ENCODE results near the gene NOP14. TPM values are rescaled to one million over a fixed set of nuclear protein-coding genes. Genes with fewer than 3 reads are reported as not detected.
A peak's percentile ranks its signal among the peaks of the same experiment; 100 is the strongest.

Gene NOP14
- total RNA-seq, 1 donor from 2014 or later, result 28.5 TPM

- H3K9me3 Mint-ChIP-seq, result no peaks in the 10 kb centered on the region
- H3K36me3 Mint-ChIP-seq, result peaks cover 8% of the 10 kb centered on the region
- DNase-seq (ENCODE audit: low spot score in 2 of 2, unreplicated experiment in 2 of 2), result peak; percentile 35 to 59
- peak overlapping the region; percentile 80 for H3K4me3 Mint-ChIP-seq
- H3K27ac Mint-ChIP-seq, result no peak overlapping the region
- H3K27me3 Mint-ChIP-seq (ENCODE audit: low read depth), result no peaks in the 10 kb centered on the region
- peaks cover 29% of the 10 kb centered on the region for H3K4me1 Mint-ChIP-seq
- no peak for TF ChIP-seq CTCF (IDR thresholded peaks at IDR 0.05; ENCODE audit: unreplicated experiment)
Observed at GRCh38 chr4:2934077-2934812, 29.0 kb downstream of the NOP14 start.

DNA sequence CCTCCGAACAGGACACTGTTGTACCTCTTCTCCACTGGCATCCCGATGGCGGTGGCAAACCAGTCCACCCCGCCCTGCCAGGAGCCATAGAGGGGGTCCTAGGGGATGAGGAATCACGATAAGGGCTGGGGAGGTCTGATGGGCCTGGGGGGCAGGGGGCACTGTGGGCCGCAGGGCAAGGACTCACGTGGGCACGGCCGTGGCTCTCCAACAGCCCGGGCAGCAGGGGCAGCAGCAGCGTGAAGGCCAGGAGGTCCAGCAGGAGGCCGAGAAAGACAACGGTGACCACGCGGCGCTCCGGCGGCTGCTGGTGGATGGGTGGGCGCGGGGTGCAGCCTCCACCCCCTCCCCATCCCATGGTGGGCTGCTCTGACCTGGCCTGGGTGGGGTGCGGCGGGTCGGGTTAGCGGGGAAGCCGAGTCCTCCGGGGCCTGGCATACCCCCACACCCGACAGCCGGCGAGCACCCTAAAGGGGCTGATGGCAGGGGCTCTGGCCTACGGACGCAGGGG, 29.6 kb downstream of the NOP14 start:
- peak overlapping the region; percentile 90 for H3K27ac Mint-ChIP-seq
- no peaks in the 10 kb centered on the region for H3K9me3 Mint-ChIP-seq
- no peaks in the 10 kb centered on the region for H3K27me3 Mint-ChIP-seq (ENCODE audit: low read depth)
- peak overlapping the region; percentile 80 for H3K4me3 Mint-ChIP-seq
- peaks cover 29% of the 10 kb centered on the region for H3K4me1 Mint-ChIP-seq
- peak in 1 of 2 experiments; percentile 20 for DNase-seq (ENCODE audit: low spot score in 2 of 2, unreplicated experiment in 2 of 2)
- TF ChIP-seq CTCF (IDR thresholded peaks at IDR 0.05; ENCODE audit: unreplicated experiment), result no peak
- peaks cover 7% of the 10 kb centered on the region for H3K36me3 Mint-ChIP-seq

GRCh38 chr4:2932951-2933565, 30.1 kb downstream of the NOP14 start:
- no peak for TF ChIP-seq CTCF (IDR thresholded peaks at IDR 0.05; ENCODE audit: unreplicated experiment)
- H3K27ac Mint-ChIP-seq, result peak overlapping the region; percentile 90
- peak in 1 of 2 experiments; percentile 15 for DNase-seq (ENCODE audit: low spot score in 2 of 2, unreplicated experiment in 2 of 2)
- H3K4me1 Mint-ChIP-seq, result peaks cover 29% of the 10 kb centered on the region
- H3K27me3 Mint-ChIP-seq (ENCODE audit: low read depth), result no peaks in the 10 kb centered on the region
- H3K36me3 Mint-ChIP-seq, result peaks cover 11% of the 10 kb centered on the region
- peak overlapping the region; percentile 80 for H3K4me3 Mint-ChIP-seq
- no peaks in the 10 kb centered on the region for H3K9me3 Mint-ChIP-seq

DNA sequence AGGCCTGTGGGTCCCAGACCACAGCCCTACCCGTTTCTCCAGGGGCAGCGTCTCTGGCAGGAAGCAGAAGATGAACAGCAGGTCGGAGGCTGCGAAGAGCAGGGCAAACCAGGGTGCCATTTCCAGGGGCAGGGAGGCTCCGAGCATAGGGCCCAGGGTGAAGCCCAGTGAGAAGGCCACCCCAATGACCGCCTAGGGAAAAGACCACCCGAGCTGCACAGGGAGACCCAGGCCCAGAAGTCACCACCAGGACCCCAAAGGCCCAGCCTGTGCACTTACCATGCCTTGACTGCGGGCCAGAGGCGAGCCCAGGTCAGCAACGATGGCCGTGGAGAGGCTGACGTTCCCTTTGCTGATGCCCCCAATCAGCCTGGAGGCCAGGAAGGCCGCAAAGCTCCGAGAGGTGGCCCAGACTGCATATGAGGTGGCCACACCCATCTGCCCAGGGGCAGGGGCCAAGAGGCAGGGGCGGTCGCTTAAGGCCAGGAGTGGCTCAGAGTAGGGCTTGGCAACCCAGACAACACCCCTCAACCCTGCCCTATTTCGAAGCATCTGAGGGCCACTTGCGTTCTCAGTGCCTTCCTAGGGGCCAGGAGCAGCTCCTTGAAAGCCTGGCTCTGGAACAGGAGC, 30.8 kb downstream of the NOP14 start:
- H3K36me3 Mint-ChIP-seq, result peaks cover 15% of the 10 kb centered on the region
- no peak for TF ChIP-seq CTCF (IDR thresholded peaks at IDR 0.05; ENCODE audit: unreplicated experiment)
- peak overlapping the region; percentile 80 for H3K4me3 Mint-ChIP-seq
- no peak for DNase-seq (ENCODE audit: low spot score in 2 of 2, unreplicated experiment in 2 of 2)
- H3K27me3 Mint-ChIP-seq (ENCODE audit: low read depth), result no peaks in the 10 kb centered on the region
- no peaks in the 10 kb centered on the region for H3K9me3 Mint-ChIP-seq
- peak overlapping the region; percentile 25 for H3K27ac Mint-ChIP-seq
- peaks cover 27% of the 10 kb centered on the region for H3K4me1 Mint-ChIP-seq

DNA sequence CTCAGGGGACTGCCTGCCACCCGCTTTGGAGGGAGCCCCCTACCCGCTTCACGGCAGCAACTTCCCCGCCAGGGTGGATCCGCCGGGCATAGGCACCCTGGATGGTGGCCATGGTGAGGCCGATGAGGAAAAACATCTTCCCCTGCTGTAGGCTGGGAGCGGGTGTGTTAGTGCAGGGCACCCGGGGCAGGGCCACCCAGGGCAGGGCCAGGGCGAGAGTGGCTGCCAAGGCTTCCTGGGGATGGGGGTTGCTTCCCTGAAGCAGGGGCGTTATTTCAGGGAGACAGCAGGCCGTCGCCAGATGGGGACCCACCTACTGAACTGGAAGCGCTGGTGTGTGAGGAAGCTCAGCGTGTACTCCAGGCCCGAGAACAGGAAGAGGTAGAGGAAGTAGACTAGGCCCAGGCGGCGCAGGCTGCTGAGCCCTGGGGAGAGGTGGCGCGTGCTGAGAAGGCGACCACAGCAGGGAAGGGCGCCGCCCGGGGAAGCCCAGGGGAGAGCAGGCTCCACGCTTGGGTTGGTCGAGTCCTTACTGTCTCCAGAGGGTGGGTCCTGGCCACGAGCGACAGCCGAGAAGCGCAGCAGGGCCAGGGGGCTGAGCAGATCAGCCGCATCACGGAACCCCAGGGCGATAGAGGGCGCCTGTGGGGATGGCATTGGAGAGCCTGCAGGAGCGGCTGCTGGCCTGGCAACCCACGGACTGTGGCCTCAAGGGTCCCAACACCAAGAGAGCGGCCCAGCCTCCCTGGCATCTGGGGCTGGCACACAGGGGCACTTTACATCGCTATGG, 31.5 kb downstream of the NOP14 start:
- peaks cover 20% of the 10 kb centered on the region for H3K4me1 Mint-ChIP-seq
- no peaks in the 10 kb centered on the region for H3K27me3 Mint-ChIP-seq (ENCODE audit: low read depth)
- no peak for TF ChIP-seq CTCF (IDR thresholded peaks at IDR 0.05; ENCODE audit: unreplicated experiment)
- no peaks in the 10 kb centered on the region for H3K9me3 Mint-ChIP-seq
- peak overlapping the region; percentile 46 for H3K4me3 Mint-ChIP-seq
- peaks cover 17% of the 10 kb centered on the region for H3K36me3 Mint-ChIP-seq
- peak in 1 of 2 experiments; percentile 17 for DNase-seq (ENCODE audit: low spot score in 2 of 2, unreplicated experiment in 2 of 2)
- peak overlapping the region; percentile 82 for H3K27ac Mint-ChIP-seq

All from mesothelial cell of epicardium (in vitro differentiated cells).